Right kidney (tissue), 9 donors: ENCODE results near the gene TMEM179B.
"Not testable (repeated sequence)": the region's sequence is repeated elsewhere in the genome, so short reads cannot be mapped to it uniquely, and the experiment has no call there.

Source experiments
- DNase-seq: peaks from one replicate; pipeline ENCODE4 v3.0.0-alpha.2; 2016
- long read RNA-seq, 8 donors: transcript quantifications; one replicate each; lab custom pipeline, GENCODE V29; 2026

Gene TMEM179B
- long read RNA-seq, donor 1, transcript TMEM179B-201 (5 exons, 1,023 nt) = major isoform, 26 of 123 reads
- long read RNA-seq, donor 1, partial matches to known transcripts = 93 of 123 reads
- long read RNA-seq, donor 1, other reads (novel, unspliced or antisense) = 0 of 123 reads
- long read RNA-seq, donor 2, transcript TMEM179B-201 (5 exons, 1,023 nt) = major isoform, 27 of 28 reads
- long read RNA-seq, donor 2, partial matches to known transcripts = 0 of 28 reads
- long read RNA-seq, donor 2, other reads (novel, unspliced or antisense) = 0 of 28 reads
- long read RNA-seq, donor 3, transcript TMEM179B-201 (5 exons, 1,023 nt) = major isoform, 22 of 23 reads
- long read RNA-seq, donor 3, partial matches to known transcripts = 0 of 23 reads
- long read RNA-seq, donor 3, other reads (novel, unspliced or antisense) = 0 of 23 reads
- long read RNA-seq, donor 4, transcript TMEM179B-201 (5 exons, 1,023 nt) = major isoform, 25 of 36 reads
- long read RNA-seq, donor 4, partial matches to known transcripts = 9 of 36 reads
- long read RNA-seq, donor 4, other reads (novel, unspliced or antisense) = 0 of 36 reads
- long read RNA-seq, donor 5, transcript TMEM179B-201 (5 exons, 1,023 nt) = major isoform, 35 of 42 reads
- long read RNA-seq, donor 5, partial matches to known transcripts = 5 of 42 reads
- long read RNA-seq, donor 5, other reads (novel, unspliced or antisense) = 0 of 42 reads
- long read RNA-seq, donor 6, transcript TMEM179B-201 (5 exons, 1,023 nt) = major isoform, 25 of 33 reads
- long read RNA-seq, donor 6, partial matches to known transcripts = 5 of 33 reads
- long read RNA-seq, donor 6, other reads (novel, unspliced or antisense) = 0 of 33 reads
- long read RNA-seq, donor 7, transcript TMEM179B-201 (5 exons, 1,023 nt) = major isoform, 48 of 69 reads
- long read RNA-seq, donor 7, partial matches to known transcripts = 15 of 69 reads
- long read RNA-seq, donor 7, other reads (novel, unspliced or antisense) = 0 of 69 reads
- long read RNA-seq, donor 8, transcript TMEM179B-201 (5 exons, 1,023 nt) = major isoform, 39 of 41 reads
- long read RNA-seq, donor 8, partial matches to known transcripts = 0 of 41 reads
- long read RNA-seq, donor 8, other reads (novel, unspliced or antisense) = 0 of 41 reads

DNA sequence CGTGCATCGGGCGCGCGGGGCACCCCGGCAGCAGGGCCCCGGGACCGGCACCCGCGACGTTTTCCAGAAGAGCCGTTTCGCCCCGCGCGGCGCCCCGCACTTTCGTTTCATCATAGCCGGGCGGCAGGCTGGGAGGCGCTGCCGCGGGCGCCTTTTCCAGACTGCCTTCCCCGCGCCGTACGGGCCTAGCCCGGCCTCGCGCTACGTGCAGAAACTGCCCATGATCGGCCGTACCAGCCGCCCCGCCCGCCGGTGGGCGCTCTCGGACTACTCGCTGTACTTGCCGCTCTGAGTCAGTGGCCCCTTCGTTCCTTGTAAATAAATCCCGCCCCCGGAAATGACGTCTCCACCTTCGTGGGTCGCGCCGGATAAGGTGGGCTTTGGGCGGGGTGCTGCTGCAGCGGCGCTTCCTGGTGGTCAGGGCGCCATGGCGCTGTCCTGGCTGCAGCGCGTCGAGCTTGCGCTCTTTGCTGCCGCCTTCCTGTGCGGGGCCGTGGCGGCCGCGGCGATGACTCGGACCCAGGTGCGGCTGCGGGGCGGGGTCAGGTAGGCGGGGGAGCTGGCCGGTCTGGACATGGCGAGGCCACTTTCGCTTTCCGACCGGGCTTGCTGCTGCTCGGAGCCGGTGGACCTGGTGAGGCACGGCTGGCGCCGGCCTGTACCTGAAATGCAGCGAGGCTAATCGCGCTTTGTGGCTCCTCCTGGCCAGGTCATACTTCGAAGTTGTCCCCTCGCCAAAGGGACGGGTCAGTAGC lies at the start of gene TMEM179B:
TSS of gene TMEM179B (plus strand) at position 398 of the 755 bp plus-strand sequence. CDS start at position 428, 30 bp downstream.
- peak; percentile 96 for DNase-seq

DNA sequence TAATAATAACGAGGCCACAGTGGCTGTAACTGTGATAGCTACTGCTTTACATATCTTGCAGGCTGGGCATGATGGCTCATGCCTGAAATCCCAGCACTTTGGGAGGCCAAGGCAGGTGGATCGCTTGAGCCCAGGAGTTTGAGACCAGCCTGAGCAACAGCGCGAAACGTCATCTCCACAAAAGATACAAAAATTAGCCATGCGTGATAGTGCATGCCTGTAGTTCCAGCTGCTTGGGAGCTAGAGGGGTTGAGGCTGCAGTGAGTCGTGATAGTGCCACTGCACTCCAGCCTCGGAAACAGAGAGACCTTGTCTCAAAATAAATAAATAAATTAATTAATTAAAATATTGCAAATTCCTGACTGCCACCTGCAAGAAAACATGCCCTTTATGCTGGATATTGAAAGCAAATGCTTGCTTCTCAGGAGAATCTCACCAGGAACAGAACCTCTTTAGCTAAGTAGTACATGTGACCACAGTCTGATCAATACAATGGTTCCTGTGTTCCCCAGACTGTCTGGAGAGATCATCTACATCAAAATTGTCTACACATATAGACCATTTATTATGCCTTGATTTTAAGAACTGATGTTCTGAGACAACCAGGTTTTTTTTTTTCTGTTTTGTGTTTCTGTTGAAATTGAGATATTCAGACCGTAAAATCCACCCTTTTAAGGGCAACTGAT lies 39.6 kb upstream of the TMEM179B start:
- no peak for DNase-seq

- not testable (repeated sequence) for DNase-seq
Observed at GRCh38 chr11:62749931-62750330, 37.3 kb upstream of the TMEM179B start.

- no peak for DNase-seq
Observed at GRCh38 chr11:62752177-62752785, 34.9 kb upstream of the TMEM179B start.

- no peak for DNase-seq
Observed at GRCh38 chr11:62752994-62753735, 34.0 kb upstream of the TMEM179B start.

- DNase-seq = peak; percentile 99
Observed at GRCh38 chr11:62753736-62754603, 33.2 kb upstream of the TMEM179B start, which contains the start of gene ZBTB3. Gene ZBTB3, minus strand, starts transcription at chr11:62754160. Its CDS starts 496 bp downstream, at chr11:62753664.

- DNase-seq = no peak
Observed at GRCh38 chr11:62755086-62755615, 32.1 kb upstream of the TMEM179B start.

DNA sequence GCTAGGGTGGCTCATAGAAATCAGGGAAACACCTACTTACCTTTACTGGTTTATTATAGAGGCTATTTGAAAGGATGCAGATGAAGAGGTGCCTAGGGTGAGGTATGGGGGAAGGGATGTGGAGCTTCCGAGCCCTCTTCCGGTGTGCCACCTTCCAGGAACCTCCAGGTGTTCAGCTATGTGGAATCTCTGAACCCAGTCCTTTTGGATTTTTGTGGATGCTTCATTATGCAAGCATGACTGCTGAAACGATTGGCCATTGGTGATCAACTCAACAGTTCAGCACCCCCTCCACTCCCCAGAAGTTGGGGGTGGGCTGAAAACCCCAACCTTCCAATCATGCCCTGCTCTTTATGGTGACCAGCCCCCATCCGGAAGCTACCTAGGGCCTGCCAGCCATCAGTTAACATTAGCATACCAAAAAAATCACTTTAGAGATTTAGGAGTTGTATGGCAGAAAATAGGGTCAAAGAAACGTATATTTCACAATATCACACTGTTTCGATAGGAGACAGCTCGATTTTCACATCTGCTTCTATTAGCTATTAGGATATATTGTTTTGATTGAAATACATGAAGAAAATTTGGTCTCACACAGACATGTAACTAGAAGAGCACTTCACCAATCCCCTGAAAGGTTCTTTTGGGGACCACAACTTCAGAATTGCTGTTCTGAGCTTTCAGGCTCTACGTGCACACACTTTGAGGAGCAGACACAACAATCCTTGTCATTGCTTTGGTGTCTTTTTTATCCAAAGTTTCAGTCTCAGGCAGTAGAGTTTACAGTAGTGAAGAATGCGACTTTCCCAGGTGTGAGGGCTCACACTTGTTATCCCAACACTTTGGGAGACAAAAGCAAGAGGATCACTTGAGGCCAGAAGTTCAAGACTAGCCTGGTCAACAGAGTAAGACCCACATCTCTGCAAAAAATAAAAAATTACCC lies 29.1 kb upstream of the TMEM179B start:
- DNase-seq = no peak

- DNase-seq = not testable (repeated sequence)
Observed at GRCh38 chr11:62760867-62761227, 26.4 kb upstream of the TMEM179B start.

GRCh38 chr11:62770778-62771143 lies 16.4 kb upstream of the TMEM179B start:
- DNase-seq = peak; percentile 86

DNA sequence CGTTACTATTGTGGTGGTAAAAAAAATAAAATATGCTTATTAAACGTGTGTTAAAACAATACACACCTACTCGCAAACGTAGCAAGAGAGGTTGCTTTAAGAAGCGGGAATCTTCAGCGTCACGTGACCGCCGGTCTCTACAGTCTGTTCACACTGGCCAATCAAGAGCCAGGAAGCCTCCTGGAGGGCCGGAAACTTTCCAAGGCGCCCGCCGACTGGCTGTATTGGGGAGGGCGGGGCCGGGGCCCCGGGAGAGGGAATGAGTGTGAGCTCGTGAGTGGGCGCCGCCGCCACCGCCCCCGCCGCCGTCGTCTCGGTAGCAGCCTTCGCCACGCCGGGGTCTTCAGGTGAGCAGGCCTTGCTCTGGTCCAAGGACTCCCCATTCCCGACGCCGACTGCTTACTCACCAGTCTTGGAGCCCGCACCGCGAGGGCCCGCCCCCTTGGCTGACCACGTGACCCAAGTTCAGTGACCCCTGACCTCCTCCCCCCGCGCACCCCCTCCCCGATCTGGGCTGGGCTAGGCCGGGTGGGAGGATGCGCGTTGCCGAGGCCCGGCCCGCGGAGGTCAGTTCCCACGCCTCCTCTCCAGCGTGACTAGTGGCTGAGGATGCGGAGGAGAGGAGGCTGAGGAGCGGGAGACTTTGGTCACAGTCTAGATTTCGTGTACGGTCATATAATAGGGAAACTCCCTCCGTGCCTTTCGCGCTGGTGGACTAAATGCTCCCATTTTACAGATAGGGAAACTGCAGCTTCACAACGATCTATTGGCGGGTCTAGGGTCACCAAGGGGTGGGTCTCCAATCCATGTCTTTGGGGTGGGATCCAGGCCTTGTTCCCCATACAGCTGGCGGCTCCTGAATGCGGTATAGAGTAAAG lies 15.8 kb upstream of the TMEM179B start, which contains the start of gene TAF6L:
TSS of gene TAF6L (plus strand) at position 253 of the 878 bp plus-strand sequence. CDS start 4,388 bp downstream, outside the sequence.
- DNase-seq = peak; percentile 95

DNA sequence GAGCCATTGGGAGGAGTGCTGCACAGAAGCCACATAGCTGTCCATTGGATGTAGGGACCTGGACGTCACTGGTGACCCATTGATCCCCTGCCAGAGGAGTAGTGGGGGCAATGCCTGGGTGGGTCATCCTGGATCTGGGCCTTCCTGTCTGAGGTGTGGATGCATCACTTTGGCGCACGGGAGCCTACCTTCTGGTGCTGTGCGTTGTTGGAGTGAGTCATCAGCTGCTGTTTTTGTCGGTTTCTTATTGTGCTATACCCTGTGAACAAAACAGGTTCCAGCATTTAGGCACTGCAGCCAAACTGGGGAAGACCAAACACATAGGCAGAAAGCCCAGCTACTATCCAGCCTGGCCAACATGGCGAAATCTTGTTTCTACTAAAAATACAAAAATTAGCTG lies 12.8 kb upstream of the TMEM179B start:
- DNase-seq = no peak

DNA sequence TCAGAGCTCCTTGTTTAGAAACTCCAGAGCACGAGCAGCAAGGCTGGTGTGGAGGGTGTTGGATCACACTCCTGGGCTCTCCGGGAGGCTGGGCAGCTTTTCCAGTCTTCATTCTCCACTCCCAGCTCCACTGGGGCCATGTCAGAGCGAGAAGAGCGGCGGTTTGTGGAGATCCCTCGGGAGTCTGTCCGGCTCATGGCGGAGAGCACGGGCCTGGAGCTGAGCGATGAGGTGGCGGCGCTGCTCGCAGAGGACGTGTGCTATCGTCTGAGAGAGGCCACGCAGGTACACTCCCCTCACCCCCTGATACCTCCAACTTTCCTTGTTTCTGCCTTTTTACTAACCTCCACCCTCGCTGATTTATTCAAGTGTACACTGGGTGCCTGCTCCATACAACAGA lies 11.6 kb upstream of the TMEM179B start:
- no peak for DNase-seq

- DNase-seq = no peak
Observed at GRCh38 chr11:62777389-62777788, 9.8 kb upstream of the TMEM179B start.

DNA sequence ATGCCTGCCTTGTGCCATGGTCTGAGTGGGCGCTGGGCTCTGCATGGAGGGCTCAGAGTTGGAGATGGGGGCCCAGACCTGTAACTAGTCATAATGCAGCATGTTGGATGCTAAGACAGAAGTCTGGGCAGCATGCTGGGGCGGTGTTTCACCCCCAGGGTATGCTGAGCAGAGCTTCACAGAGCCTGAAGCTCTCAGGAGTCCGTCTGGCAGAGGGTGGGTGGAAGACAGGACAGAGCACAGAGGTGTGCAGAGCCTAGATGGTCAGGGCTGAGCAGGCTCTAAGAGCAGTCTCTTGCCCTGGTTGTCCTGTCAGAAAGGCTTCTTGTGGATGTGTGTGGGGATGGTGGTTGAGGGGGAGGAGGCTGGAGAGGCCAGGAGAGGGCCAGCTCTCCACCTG lies 8.8 kb upstream of the TMEM179B start:
- no peak for DNase-seq

GRCh38 chr11:62782753-62783152 lies 4.4 kb upstream of the TMEM179B start:
- DNase-seq = no peak
